GM12892 (cell line): Measurements from ENCODE around the gene CSTF3.

Experiments used
- POLR2A ChIP-seq: IDR thresholded peaks from 2 replicates; pipeline ENCODE4 v1.6.1; 2011; ENCODE audit warnings: low read depth, low read length, control low read depth
- POLR2AphosphoS5 ChIP-seq: IDR thresholded peaks from 2 replicates; pipeline ENCODE4 v1.6.1; 2011; ENCODE audit warnings: low read depth, low read length, control low read depth

- TF ChIP-seq POLR2A, result no peak
- TF ChIP-seq POLR2AphosphoS5, result no peak
Observed at GRCh38 chr11:33191467-33191866, 30.2 kb upstream of the CSTF3 start.
